NB4 (cell line): ENCODE data around the gene GUCY2D.

ENCODE experiments used
- POLR2A ChIP-seq: IDR thresholded peaks from 2 replicates; pipeline ENCODE4 v1.6.1; 2011; ENCODE audit warnings: mild to moderate bottlenecking; ENCODE audit not compliant: insufficient read length; ENCODE audit errors: extremely low read depth
- TF ChIP-seq, protein P1 (sequence below): IDR thresholded peaks from one replicate; pipeline ENCODE4 v1.5.1; 2012; ENCODE audit warnings: low read depth, low read length

DNA sequence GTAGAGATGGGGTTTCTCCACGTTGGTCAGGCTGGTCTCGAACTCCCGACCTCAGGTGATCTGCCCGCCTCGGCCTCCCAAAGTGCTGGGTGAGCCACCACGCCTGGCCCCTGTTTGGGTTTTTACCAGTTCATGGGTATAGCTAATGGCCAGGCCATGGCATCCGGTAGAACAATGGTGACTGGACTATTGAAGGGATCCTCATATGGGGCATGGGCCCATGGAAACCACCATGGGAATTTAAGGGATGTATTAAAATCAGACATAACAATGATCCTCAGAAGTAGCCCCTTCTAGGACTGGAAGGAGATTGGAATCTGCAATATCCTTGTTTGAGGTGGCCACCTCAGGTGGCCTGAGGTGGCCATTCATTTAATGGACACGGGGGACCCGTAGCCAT is 17.5 kb upstream of the GUCY2D start:
- TF ChIP-seq, protein P1, sequence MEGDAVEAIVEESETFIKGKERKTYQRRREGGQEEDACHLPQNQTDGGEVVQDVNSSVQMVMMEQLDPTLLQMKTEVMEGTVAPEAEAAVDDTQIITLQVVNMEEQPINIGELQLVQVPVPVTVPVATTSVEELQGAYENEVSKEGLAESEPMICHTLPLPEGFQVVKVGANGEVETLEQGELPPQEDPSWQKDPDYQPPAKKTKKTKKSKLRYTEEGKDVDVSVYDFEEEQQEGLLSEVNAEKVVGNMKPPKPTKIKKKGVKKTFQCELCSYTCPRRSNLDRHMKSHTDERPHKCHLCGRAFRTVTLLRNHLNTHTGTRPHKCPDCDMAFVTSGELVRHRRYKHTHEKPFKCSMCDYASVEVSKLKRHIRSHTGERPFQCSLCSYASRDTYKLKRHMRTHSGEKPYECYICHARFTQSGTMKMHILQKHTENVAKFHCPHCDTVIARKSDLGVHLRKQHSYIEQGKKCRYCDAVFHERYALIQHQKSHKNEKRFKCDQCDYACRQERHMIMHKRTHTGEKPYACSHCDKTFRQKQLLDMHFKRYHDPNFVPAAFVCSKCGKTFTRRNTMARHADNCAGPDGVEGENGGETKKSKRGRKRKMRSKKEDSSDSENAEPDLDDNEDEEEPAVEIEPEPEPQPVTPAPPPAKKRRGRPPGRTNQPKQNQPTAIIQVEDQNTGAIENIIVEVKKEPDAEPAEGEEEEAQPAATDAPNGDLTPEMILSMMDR = no peak
- no peak for TF ChIP-seq POLR2A
